SK-N-SH treated with all-trans-retinoic acid at 6 μM for 48 hours (cell line): ENCODE results near the gene ZHX3.

Experiments used
- ATAC-seq: fragments of 200-7000 bp; cut with Tn5 transposase; 3 replicates; pipeline ENCODE4 v1.9.1; 2020; ENCODE audit warnings: mild to moderate bottlenecking, moderate library complexity
- ARNTL ChIP-seq: fragments of 450-650 bp; formaldehyde crosslinking; IDR thresholded peaks from 2 replicates; pipeline ENCODE4 v1.5.0; 2020; ENCODE audit warnings: low read depth, mild to moderate bottlenecking, moderate library complexity, borderline replicate concordance
- BACH2 ChIP-seq: fragments of 250-450 bp; sonication (Bioruptor Pico); IDR thresholded peaks from 2 replicates; pipeline ENCODE4 v1.9.0; 2021; ENCODE audit warnings: mild to moderate bottlenecking, borderline replicate concordance
- CSDC2 ChIP-seq: fragments of 250-450 bp; sonication (Bioruptor Pico); IDR thresholded peaks from 2 replicates; pipeline ENCODE4 v1.5.0; 2020; ENCODE audit warnings: mild to moderate bottlenecking, moderate library complexity
- ESRRG ChIP-seq: fragments of 250-450 bp; sonication (Bioruptor Pico); IDR thresholded peaks from 2 replicates; pipeline ENCODE4 v1.6.1; 2021; ENCODE audit warnings: mild to moderate bottlenecking
- GLIS3 ChIP-seq: fragments of 250-450 bp; sonication (Bioruptor Pico); IDR thresholded peaks from 2 replicates; pipeline ENCODE4 v1.5.0; 2020; ENCODE audit warnings: mild to moderate bottlenecking, moderate library complexity
- ISL1 ChIP-seq: fragments of 250-450 bp; sonication (Bioruptor Pico); IDR thresholded peaks from 2 replicates; pipeline ENCODE4 v2.1.2; 2022; ENCODE audit warnings: mild to moderate bottlenecking, moderate library complexity
- OSR1 ChIP-seq: fragments of 250-450 bp; sonication (Bioruptor Pico); IDR thresholded peaks from 2 replicates; pipeline ENCODE4 v1.8.0; 2022; ENCODE audit warnings: moderate library complexity, mild to moderate bottlenecking, inconsistent platforms
- PPARA ChIP-seq: fragments of 250-450 bp; sonication (Bioruptor Pico); IDR thresholded peaks from 2 replicates; pipeline ENCODE4 v1.5.0; 2020; ENCODE audit warnings: mild to moderate bottlenecking, borderline replicate concordance
- SNAI2 ChIP-seq: fragments of 250-450 bp; sonication (Bioruptor Pico); IDR thresholded peaks from 2 replicates; pipeline ENCODE4 v1.5.0; 2020; ENCODE audit warnings: mild to moderate bottlenecking, moderate library complexity
- TCF4 ChIP-seq: fragments of 250-450 bp; sonication (Bioruptor Pico); IDR thresholded peaks from 2 replicates; pipeline ENCODE4 v1.8.0; 2021; ENCODE audit warnings: mild to moderate bottlenecking, moderate library complexity, borderline replicate concordance
- TOX ChIP-seq: fragments of 250-450 bp; sonication (Bioruptor Pico); IDR thresholded peaks from 2 replicates; pipeline ENCODE4 v1.8.0; 2021; ENCODE audit warnings: mild to moderate bottlenecking, moderate library complexity, borderline replicate concordance
- ZC3H10 ChIP-seq: fragments of 250-450 bp; sonication (Bioruptor Pico); IDR thresholded peaks from 2 replicates; pipeline ENCODE4 v1.5.1; 2021; ENCODE audit warnings: mild to moderate bottlenecking, moderate library complexity
- ZFP3 ChIP-seq: fragments of 250-450 bp; sonication (Bioruptor Pico); IDR thresholded peaks from 2 replicates; pipeline ENCODE4 v1.5.0; 2020; ENCODE audit warnings: mild to moderate bottlenecking, moderate library complexity
- ZFP30 ChIP-seq: fragments of 450-650 bp; formaldehyde crosslinking; IDR thresholded peaks from 2 replicates; pipeline ENCODE4 v1.5.0; 2022; ENCODE audit warnings: mild to moderate bottlenecking, moderate library complexity
- ZNF70 ChIP-seq: fragments of 450-650 bp; formaldehyde crosslinking; IDR thresholded peaks from 2 replicates; pipeline ENCODE4 v1.5.0; 2020; ENCODE audit warnings: mild to moderate bottlenecking, moderate library complexity
- ZNF8 ChIP-seq: fragments of 450-650 bp; formaldehyde crosslinking; IDR thresholded peaks from 2 replicates; pipeline ENCODE4 v1.5.0; 2020; ENCODE audit warnings: mild to moderate bottlenecking, moderate library complexity
- TF ChIP-seq, protein P1 (sequence below): fragments of 250-450 bp; sonication (Bioruptor Pico); IDR thresholded peaks from 2 replicates; pipeline ENCODE4 v1.8.0; 2021; ENCODE audit warnings: low read depth, mild to moderate bottlenecking, moderate library complexity, borderline replicate concordance
- TF ChIP-seq, protein P2 (sequence below): fragments of 250-450 bp; sonication (Bioruptor Pico); IDR thresholded peaks from 2 replicates; pipeline ENCODE4 v1.5.1; 2021; ENCODE audit warnings: mild to moderate bottlenecking, moderate library complexity
- TF ChIP-seq, protein P3 (sequence below): fragments of 250-450 bp; sonication (Bioruptor Pico); IDR thresholded peaks from 2 replicates; pipeline ENCODE4 v1.5.0; 2020; ENCODE audit warnings: mild to moderate bottlenecking, moderate library complexity
- TF ChIP-seq, protein P4 (sequence below): fragments of 250-450 bp; sonication (Bioruptor Pico); IDR thresholded peaks from 2 replicates; pipeline ENCODE4 v1.5.1; 2020; ENCODE audit warnings: low read depth, mild to moderate bottlenecking, moderate library complexity

The ZHX3 gene

DNA sequence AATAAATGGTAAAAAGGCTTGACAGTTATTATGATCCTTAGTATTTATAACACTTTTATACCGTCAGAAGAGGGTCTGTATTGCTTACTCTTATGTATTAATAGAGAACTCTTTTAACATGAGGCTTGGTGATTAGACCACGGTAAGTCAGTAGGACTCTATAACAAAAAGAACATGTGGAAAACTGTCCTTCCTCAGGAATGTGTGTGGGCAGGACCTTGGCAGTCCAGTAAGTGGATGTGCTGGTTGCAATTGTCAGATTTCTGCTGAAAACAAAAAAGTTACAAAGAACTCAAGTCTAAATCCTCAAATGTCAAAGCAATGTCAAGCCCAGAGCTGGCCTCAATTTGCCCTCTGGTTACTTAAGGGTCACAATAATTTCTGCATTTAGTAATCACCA, 99.1 kb downstream of the ZHX3 start:
- TF ChIP-seq, protein P1, sequence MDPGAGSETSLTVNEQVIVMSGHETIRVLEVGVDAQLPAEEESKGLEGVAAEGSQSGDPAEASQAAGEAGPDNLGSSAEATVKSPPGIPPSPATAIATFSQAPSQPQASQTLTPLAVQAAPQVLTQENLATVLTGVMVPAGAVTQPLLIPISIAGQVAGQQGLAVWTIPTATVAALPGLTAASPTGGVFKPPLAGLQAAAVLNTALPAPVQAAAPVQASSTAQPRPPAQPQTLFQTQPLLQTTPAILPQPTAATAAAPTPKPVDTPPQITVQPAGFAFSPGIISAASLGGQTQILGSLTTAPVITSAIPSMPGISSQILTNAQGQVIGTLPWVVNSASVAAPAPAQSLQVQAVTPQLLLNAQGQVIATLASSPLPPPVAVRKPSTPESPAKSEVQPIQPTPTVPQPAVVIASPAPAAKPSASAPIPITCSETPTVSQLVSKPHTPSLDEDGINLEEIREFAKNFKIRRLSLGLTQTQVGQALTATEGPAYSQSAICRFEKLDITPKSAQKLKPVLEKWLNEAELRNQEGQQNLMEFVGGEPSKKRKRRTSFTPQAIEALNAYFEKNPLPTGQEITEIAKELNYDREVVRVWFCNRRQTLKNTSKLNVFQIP (CRISPR knock-in tag): no peak
- no peak for TF ChIP-seq GLIS3 (CRISPR knock-in tag)
- TF ChIP-seq, protein P2, sequence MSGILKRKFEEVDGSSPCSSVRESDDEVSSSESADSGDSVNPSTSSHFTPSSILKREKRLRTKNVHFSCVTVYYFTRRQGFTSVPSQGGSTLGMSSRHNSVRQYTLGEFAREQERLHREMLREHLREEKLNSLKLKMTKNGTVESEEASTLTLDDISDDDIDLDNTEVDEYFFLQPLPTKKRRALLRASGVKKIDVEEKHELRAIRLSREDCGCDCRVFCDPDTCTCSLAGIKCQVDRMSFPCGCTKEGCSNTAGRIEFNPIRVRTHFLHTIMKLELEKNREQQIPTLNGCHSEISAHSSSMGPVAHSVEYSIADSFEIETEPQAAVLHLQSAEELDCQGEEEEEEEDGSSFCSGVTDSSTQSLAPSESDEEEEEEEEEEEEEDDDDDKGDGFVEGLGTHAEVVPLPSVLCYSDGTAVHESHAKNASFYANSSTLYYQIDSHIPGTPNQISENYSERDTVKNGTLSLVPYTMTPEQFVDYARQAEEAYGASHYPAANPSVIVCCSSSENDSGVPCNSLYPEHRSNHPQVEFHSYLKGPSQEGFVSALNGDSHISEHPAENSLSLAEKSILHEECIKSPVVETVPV (CRISPR knock-in tag): no peak
- no peak for TF ChIP-seq ZFP30 (CRISPR knock-in tag)
- no peak for TF ChIP-seq PPARA
- no peak for TF ChIP-seq ZC3H10 (CRISPR knock-in tag)
- no peak for TF ChIP-seq ZNF8 (CRISPR knock-in tag)
- TF ChIP-seq CSDC2 (CRISPR knock-in tag): no peak
- TF ChIP-seq ZFP3 (CRISPR knock-in tag): no peak
- TF ChIP-seq, protein P3, sequence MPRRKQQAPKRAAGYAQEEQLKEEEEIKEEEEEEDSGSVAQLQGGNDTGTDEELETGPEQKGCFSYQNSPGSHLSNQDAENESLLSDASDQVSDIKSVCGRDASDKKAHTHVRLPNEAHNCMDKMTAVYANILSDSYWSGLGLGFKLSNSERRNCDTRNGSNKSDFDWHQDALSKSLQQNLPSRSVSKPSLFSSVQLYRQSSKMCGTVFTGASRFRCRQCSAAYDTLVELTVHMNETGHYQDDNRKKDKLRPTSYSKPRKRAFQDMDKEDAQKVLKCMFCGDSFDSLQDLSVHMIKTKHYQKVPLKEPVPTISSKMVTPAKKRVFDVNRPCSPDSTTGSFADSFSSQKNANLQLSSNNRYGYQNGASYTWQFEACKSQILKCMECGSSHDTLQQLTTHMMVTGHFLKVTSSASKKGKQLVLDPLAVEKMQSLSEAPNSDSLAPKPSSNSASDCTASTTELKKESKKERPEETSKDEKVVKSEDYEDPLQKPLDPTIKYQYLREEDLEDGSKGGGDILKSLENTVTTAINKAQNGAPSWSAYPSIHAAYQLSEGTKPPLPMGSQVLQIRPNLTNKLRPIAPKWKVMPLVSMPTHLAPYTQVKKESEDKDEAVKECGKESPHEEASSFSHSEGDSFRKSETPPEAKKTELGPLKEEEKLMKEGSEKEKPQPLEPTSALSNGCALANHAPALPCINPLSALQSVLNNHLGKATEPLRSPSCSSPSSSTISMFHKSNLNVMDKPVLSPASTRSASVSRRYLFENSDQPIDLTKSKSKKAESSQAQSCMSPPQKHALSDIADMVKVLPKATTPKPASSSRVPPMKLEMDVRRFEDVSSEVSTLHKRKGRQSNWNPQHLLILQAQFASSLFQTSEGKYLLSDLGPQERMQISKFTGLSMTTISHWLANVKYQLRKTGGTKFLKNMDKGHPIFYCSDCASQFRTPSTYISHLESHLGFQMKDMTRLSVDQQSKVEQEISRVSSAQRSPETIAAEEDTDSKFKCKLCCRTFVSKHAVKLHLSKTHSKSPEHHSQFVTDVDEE (CRISPR knock-in tag): no peak
- TF ChIP-seq ZNF70 (CRISPR knock-in tag): no peak
- TF ChIP-seq ISL1 (CRISPR knock-in tag): no peak
- TF ChIP-seq ARNTL (CRISPR knock-in tag): no peak
- TF ChIP-seq TCF4 (CRISPR knock-in tag): no peak
- TF ChIP-seq, protein P4, sequence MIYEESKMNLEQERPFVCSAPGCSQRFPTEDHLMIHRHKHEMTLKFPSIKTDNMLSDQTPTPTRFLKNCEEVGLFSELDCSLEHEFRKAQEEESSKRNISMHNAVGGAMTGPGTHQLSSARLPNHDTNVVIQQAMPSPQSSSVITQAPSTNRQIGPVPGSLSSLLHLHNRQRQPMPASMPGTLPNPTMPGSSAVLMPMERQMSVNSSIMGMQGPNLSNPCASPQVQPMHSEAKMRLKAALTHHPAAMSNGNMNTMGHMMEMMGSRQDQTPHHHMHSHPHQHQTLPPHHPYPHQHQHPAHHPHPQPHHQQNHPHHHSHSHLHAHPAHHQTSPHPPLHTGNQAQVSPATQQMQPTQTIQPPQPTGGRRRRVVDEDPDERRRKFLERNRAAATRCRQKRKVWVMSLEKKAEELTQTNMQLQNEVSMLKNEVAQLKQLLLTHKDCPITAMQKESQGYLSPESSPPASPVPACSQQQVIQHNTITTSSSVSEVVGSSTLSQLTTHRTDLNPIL (CRISPR knock-in tag): no peak
- TF ChIP-seq TOX (CRISPR knock-in tag): no peak
- ATAC-seq: no peak

DNA sequence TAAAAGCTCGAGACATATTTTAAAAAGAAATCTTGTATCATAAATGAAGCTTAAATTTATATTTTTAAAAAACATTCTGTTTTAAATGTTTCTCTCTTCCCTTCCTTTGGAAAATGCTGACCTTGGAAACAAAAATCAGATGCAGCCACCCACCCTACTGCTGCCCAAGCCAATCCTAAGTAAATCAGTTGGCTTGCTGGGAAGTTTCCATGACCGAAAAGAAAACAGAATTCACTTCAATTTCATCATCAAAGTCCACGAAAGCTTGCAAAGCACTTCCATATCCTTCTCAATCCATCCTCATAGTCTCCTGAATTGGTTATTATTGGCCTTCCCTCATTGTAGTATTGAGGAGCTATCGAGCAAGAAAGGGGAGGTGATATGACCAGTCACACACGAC, 100.1 kb downstream of the ZHX3 start:
- no peak for ATAC-seq
- TF ChIP-seq, protein P4 (CRISPR knock-in tag): no peak
- no peak for TF ChIP-seq ZFP3 (CRISPR knock-in tag)
- TF ChIP-seq BACH2: no peak
- no peak for TF ChIP-seq ZFP30 (CRISPR knock-in tag)
- TF ChIP-seq ZC3H10 (CRISPR knock-in tag): no peak
- TF ChIP-seq CSDC2 (CRISPR knock-in tag): no peak
- TF ChIP-seq PPARA: no peak
- TF ChIP-seq SNAI2 (CRISPR knock-in tag): no peak

DNA sequence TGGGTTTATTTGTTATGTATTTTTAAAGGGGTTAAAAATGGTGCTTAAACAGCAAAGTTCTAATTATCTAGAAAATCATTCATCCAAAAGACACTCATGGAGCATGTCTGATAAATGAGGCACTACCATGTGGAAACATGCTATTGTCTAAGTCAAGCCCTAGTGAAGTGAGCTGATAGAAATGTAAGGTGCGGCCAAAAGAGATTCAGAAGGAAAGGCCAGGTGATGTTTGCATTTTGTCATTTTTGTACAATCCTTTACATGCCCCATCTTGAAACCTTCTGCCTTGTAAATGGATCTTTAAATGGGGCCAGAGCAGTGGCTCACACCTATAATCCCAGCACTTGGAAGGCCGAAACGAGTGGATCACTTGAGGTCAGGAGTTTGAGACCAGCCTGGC, 102.9 kb downstream of the ZHX3 start:
- no peak for ATAC-seq
- no peak for TF ChIP-seq ARNTL (CRISPR knock-in tag)
- no peak for TF ChIP-seq ISL1 (CRISPR knock-in tag)

DNA sequence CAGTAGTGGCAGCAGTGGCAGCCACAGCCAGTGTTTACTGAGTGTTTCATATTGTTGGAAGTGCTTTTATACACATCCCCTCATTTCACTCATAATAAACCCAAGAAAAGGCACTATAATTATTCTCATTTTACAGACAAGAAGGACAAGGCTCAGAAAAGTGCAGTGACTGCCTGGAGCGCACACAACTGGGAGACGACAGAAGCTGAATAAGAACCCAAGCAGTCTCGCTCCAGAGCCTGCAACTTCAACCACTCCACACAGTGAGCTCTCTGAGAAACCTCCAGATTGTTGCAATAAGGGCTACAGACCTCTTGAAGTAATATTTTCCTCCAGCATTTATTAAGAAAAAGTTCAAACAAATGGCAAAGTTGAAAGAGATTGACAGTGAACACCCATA, 103.3 kb downstream of the ZHX3 start:
- no peak for ATAC-seq
- TF ChIP-seq TOX (CRISPR knock-in tag) (no peak), CSDC2 (CRISPR knock-in tag) (no peak), BACH2 (no peak), OSR1 (CRISPR knock-in tag) (no peak), ZNF70 (CRISPR knock-in tag) (no peak), ESRRG (CRISPR knock-in tag) (no peak), ZC3H10 (CRISPR knock-in tag) (no peak)
- TF ChIP-seq, protein P4 (CRISPR knock-in tag): no peak
- TF ChIP-seq, protein P3 (CRISPR knock-in tag): no peak
